Activated CD4-positive, alpha-beta T cell treated with anti-CD3 and anti-CD28 coated beads, Interleukin-2, amount 10 ng/mL, durations not matched to agents 24 days and 14 days (primary cell): ENCODE results near the gene RHOG. TPM values are rescaled to one million over a fixed set of nuclear protein-coding genes. Genes with fewer than 3 reads are reported as not detected.
A peak's percentile ranks its signal among the peaks of the same experiment; 100 is the strongest.
"Not testable (repeated sequence)": the region's sequence is repeated elsewhere in the genome, so short reads cannot be mapped to it uniquely, and the experiment has no call there.

Experiments
- DNase-seq: peaks from one replicate; pipeline ENCODE4 v3.0.0; 2022
- H3K27ac Mint-ChIP-seq: one replicate; pipeline ENCODE4 v1.8.0; 2022; ENCODE audit warnings: mild to moderate bottlenecking, mixed read lengths
- H3K27me3 Mint-ChIP-seq: one replicate; pipeline ENCODE4 v1.8.0; 2022; ENCODE audit warnings: mixed read lengths
- H3K36me3 Mint-ChIP-seq: one replicate; pipeline ENCODE4 v1.8.0; 2022; ENCODE audit warnings: low read depth, mild to moderate bottlenecking, mixed read lengths
- H3K4me1 Mint-ChIP-seq: one replicate; pipeline ENCODE4 v1.8.0; 2021; ENCODE audit warnings: mixed read lengths
- H3K4me3 Mint-ChIP-seq: one replicate; pipeline ENCODE4 v1.8.0; 2022; ENCODE audit warnings: mild to moderate bottlenecking, moderate library complexity, mixed read lengths
- H3K9me3 Mint-ChIP-seq: one replicate; pipeline ENCODE4 v1.8.0; 2021; ENCODE audit warnings: mixed read lengths
- intact Hi-C: fragments of 100-400 bp; cut with micrococcal nuclease; formaldehyde crosslinking; loops from one replicate; pipeline ENCODE4 v1.15.1; 2023
- total RNA-seq: library from RNA; stranded (reverse); gene quantifications from 2 replicates; pipeline ENCODE4 v1.2.3, GENCODE V29; 2022

The RHOG gene
- total RNA-seq, 1 donor from 2014 or later = 174 TPM

- H3K27me3 Mint-ChIP-seq = no peaks in the 10 kb centered on the region
- no peak overlapping the region for H3K27ac Mint-ChIP-seq
- no peak for DNase-seq
- intact Hi-C loops = no loop called here
- peaks cover 5% of the 10 kb centered on the region for H3K36me3 Mint-ChIP-seq
- peaks cover 17% of the 10 kb centered on the region for H3K4me1 Mint-ChIP-seq
- H3K4me3 Mint-ChIP-seq = no peak overlapping the region
- H3K9me3 Mint-ChIP-seq = no peaks in the 10 kb centered on the region
Measured at GRCh38 chr11:3803726-3804495, 36.8 kb downstream of the RHOG start.

GRCh38 chr11:3802011-3802790 lies 38.6 kb downstream of the RHOG start:
- no peaks in the 10 kb centered on the region for H3K27me3 Mint-ChIP-seq

GRCh38 chr11:3799873-3800272 lies 40.9 kb downstream of the RHOG start:
- DNase-seq = no peak
- Mint-ChIP-seq H3K9me3 (no peaks in the 10 kb centered on the region), H3K27me3 (no peaks in the 10 kb centered on the region), H3K4me3 (no peak overlapping the region), H3K27ac (peak overlapping the region; percentile 6), H3K4me1 (peaks cover 27% of the 10 kb centered on the region), H3K36me3 (peaks cover 24% of the 10 kb centered on the region)
- intact Hi-C loops = loop anchor here (5.0 kb wide), 1 partner anchor 1398 kb away; the partner anchor contains the start of gene TSSC4

More at GRCh38 chr11:3802011-3802790, 38.6 kb downstream of the RHOG start:
- H3K9me3 Mint-ChIP-seq = no peaks in the 10 kb centered on the region
- H3K36me3 Mint-ChIP-seq = peaks cover 7% of the 10 kb centered on the region
- H3K27ac Mint-ChIP-seq = no peak overlapping the region
- intact Hi-C loops = no loop called here
- no peak for DNase-seq
- peaks cover 12% of the 10 kb centered on the region for H3K4me1 Mint-ChIP-seq
- no peak overlapping the region for H3K4me3 Mint-ChIP-seq

GRCh38 chr11:3799143-3799542 lies 41.6 kb downstream of the RHOG start:
- Mint-ChIP-seq H3K27ac (no peak overlapping the region), H3K4me1 (peaks cover 33% of the 10 kb centered on the region), H3K36me3 (peaks cover 31% of the 10 kb centered on the region), H3K4me3 (peak overlapping the region; percentile 99), H3K27me3 (no peaks in the 10 kb centered on the region), H3K9me3 (no peaks in the 10 kb centered on the region)
- intact Hi-C loops = loop anchor here (5.0 kb wide), 1 partner anchor 1397 kb away; the partner anchor contains the start of gene TSSC4
- no peak for DNase-seq

GRCh38 chr11:3797329-3798090 lies 43.2 kb downstream of the RHOG start, which contains the start of gene NUP98:
Gene NUP98, minus strand, starts transcription at chr11:3797554. Its CDS starts 15,437 bp downstream, at chr11:3782117.
- intact Hi-C loops = loop anchor here (1.0 to 5.0 kb wide), 6 partner anchors 11 to 1395 kb away; partner anchors contain the start of genes PGAP2, RRM1 and TSSC4
- Mint-ChIP-seq H3K27me3 (no peaks in the 10 kb centered on the region), H3K4me1 (peaks cover 35% of the 10 kb centered on the region), H3K9me3 (no peaks in the 10 kb centered on the region), H3K27ac (peak within 1 kb of the TSS; percentile 99), H3K4me3 (peak within 1 kb of the TSS; percentile 99), H3K36me3 (peaks cover 44% of the 10 kb centered on the region)
- peak; percentile 100 for DNase-seq

- DNase-seq = no peak
- Mint-ChIP-seq H3K4me1 (peaks cover 36% of the 10 kb centered on the region), H3K27ac (peak overlapping the region; percentile 99), H3K4me3 (peak overlapping the region; percentile 99), H3K27me3 (no peaks in the 10 kb centered on the region), H3K9me3 (no peaks in the 10 kb centered on the region), H3K36me3 (peaks cover 46% of the 10 kb centered on the region)
- intact Hi-C loops = loop anchor here (1.0 to 5.0 kb wide), 6 partner anchors 11 to 1395 kb away; partner anchors contain the start of genes PGAP2, RRM1 and TSSC4
Measured at GRCh38 chr11:3796801-3797328, 43.9 kb downstream of the RHOG start.

- H3K36me3 Mint-ChIP-seq = peaks cover 47% of the 10 kb centered on the region
- H3K27ac Mint-ChIP-seq = peak overlapping the region; percentile 99
- DNase-seq = peak; percentile 62
- H3K4me3 Mint-ChIP-seq = peak overlapping the region; percentile 99
- no peaks in the 10 kb centered on the region for H3K27me3 Mint-ChIP-seq
- H3K4me1 Mint-ChIP-seq = peaks cover 36% of the 10 kb centered on the region
- intact Hi-C loops = loop anchor here (5.0 kb wide), 1 partner anchor 1394 kb away; the partner anchor contains the start of gene TSSC4
- no peaks in the 10 kb centered on the region for H3K9me3 Mint-ChIP-seq
Measured at GRCh38 chr11:3796346-3796745, 44.4 kb downstream of the RHOG start.

- DNase-seq = no peak
- intact Hi-C loops = loop anchor here (5.0 kb wide), 1 partner anchor 1394 kb away; the partner anchor contains the start of gene TSSC4
- H3K9me3 Mint-ChIP-seq = no peaks in the 10 kb centered on the region
- peaks cover 36% of the 10 kb centered on the region for H3K4me1 Mint-ChIP-seq
- peak overlapping the region; percentile 99 for H3K4me3 Mint-ChIP-seq
- peak overlapping the region; percentile 99 for H3K27ac Mint-ChIP-seq
- H3K27me3 Mint-ChIP-seq = no peaks in the 10 kb centered on the region
- H3K36me3 Mint-ChIP-seq = peaks cover 49% of the 10 kb centered on the region
Measured at GRCh38 chr11:3796002-3796311, 44.8 kb downstream of the RHOG start.

- Mint-ChIP-seq H3K4me3 (peak overlapping the region; percentile 99), H3K4me1 (peaks cover 39% of the 10 kb centered on the region), H3K27ac (peak overlapping the region; percentile 99), H3K27me3 (no peaks in the 10 kb centered on the region), H3K9me3 (no peaks in the 10 kb centered on the region), H3K36me3 (peaks cover 55% of the 10 kb centered on the region)
- intact Hi-C loops = loop anchor here (5.0 kb wide), 1 partner anchor 1393 kb away; the partner anchor contains the start of gene TSSC4
- DNase-seq = no peak
Measured at GRCh38 chr11:3795131-3796001, 45.4 kb downstream of the RHOG start.

GRCh38 chr11:3794387-3794786 lies 46.4 kb downstream of the RHOG start:
- H3K36me3 Mint-ChIP-seq = peaks cover 56% of the 10 kb centered on the region
- H3K4me3 Mint-ChIP-seq, H3K27me3 Mint-ChIP-seq, H3K27ac Mint-ChIP-seq, intact Hi-C loops, DNase-seq, H3K9me3 Mint-ChIP-seq: not testable (repeated sequence)
- H3K4me1 Mint-ChIP-seq = peaks cover 46% of the 10 kb centered on the region

GRCh38 chr11:3786781-3787428 lies 53.9 kb downstream of the RHOG start:
- Mint-ChIP-seq H3K4me1 (peaks cover 65% of the 10 kb centered on the region), H3K36me3 (peaks cover 45% of the 10 kb centered on the region), H3K27me3 (no peaks in the 10 kb centered on the region), H3K4me3 (peak overlapping the region; percentile 40), H3K9me3 (no peaks in the 10 kb centered on the region), H3K27ac (peak overlapping the region; percentile 30)
- no peak for DNase-seq
- intact Hi-C loops = loop anchor here (5.0 kb wide), 1 partner anchor 40 kb away; no protein-coding TSS in a partner anchor

GRCh38 chr11:3783611-3784010 lies 57.1 kb downstream of the RHOG start:
- Mint-ChIP-seq H3K27me3 (no peaks in the 10 kb centered on the region), H3K4me3 (no peak overlapping the region), H3K27ac (peak overlapping the region; percentile 27), H3K9me3 (no peaks in the 10 kb centered on the region), H3K36me3 (peaks cover 52% of the 10 kb centered on the region), H3K4me1 (peaks cover 57% of the 10 kb centered on the region)
- intact Hi-C loops = loop anchor here (2.0 kb wide), 1 partner anchor 57 kb away; the partner anchor contains the start of gene RHOG
- no peak for DNase-seq
